H1 (cell line): Measurements from ENCODE around the gene BTG2. TPM values are rescaled to one million over a fixed set of nuclear protein-coding genes. Genes with fewer than 3 reads are reported as not detected.
A peak's percentile ranks its signal among the peaks of the same experiment; 100 is the strongest.

Experiments used
- CTCF ChIA-PET: fragments of 300-600 bp; sonication (Branson Sonifier 250); formaldehyde crosslinking; loops from one replicate; lab custom pipeline; 2021; ENCODE audit not compliant: partially characterized antibody; lab: Charles Lee
- POLR2A ChIA-PET: fragments of 300-600 bp; sonication (Branson Sonifier 250); formaldehyde crosslinking; loops from one replicate; lab custom pipeline; 2021; ENCODE audit warnings: inconsistent platforms; ENCODE audit not compliant: partially characterized antibody; lab: Charles Lee
- DNase-seq, 2 experiments: peaks; one replicate each; pipeline versions ENCODE4 v3.0.0 to v3.0.0-alpha.2; 2010 to 2022; ENCODE audit warnings: low spot score in 2 of 2, low read depth in 1 of 2, mixed read lengths in 1 of 2
- FAIRE-seq: peaks from 2 replicates; lab custom pipeline; 2011; peaks lifted over from hg19 to GRCh38; lab: Jason Lieb, UNC
- H2AFZ ChIP-seq: 2 replicates; pipeline ENCODE4 v1.8.1; 2012; ENCODE audit warnings: low read length, inconsistent platforms
- H2AK5ac ChIP-seq: 2 replicates; pipeline ENCODE4 v1.6.1; 2013; ENCODE audit warnings: low read depth, low read length
- H2BK120ac ChIP-seq: replicated peaks from 2 replicates; pipeline ENCODE3; 2013; ENCODE audit warnings: low read depth, low read length, inconsistent platforms
- H2BK12ac ChIP-seq: 2 replicates; pipeline ENCODE4 v1.6.1; 2013; ENCODE audit warnings: low read depth, low read length
- H2BK15ac ChIP-seq: 2 replicates; pipeline ENCODE4 v1.6.1; 2013; ENCODE audit warnings: low read length
- H2BK20ac ChIP-seq: 2 replicates; pipeline ENCODE4 v1.6.1; 2013; ENCODE audit warnings: low read length
- H2BK5ac ChIP-seq: 2 replicates; pipeline ENCODE4 v1.6.1; 2013; ENCODE audit warnings: low read depth, low read length
- H3K14ac ChIP-seq: 2 replicates; pipeline ENCODE4 v1.6.1; 2013; ENCODE audit warnings: inconsistent platforms; ENCODE audit not compliant: insufficient read length
- H3K18ac ChIP-seq: 2 replicates; pipeline ENCODE4 v1.6.1; 2013; ENCODE audit warnings: low read length; ENCODE audit errors: extremely low read depth
- H3K23ac ChIP-seq: 2 replicates; pipeline ENCODE4 v1.6.1; 2013; ENCODE audit warnings: inconsistent platforms; ENCODE audit not compliant: insufficient read length
- H3K23me2 ChIP-seq: 2 replicates; pipeline ENCODE4 v1.6.1; 2013; ENCODE audit warnings: low read depth, low read length
- H3K27ac ChIP-seq: 2 replicates; pipeline ENCODE4 v1.6.1; 2011; ENCODE audit warnings: low read depth, low read length, inconsistent platforms
- H3K27me3 ChIP-seq, 4 experiments: replicated peaks in 1 of 4; 1 replicate in 1 of 4; 2 replicates in 3 of 4; pipeline versions ENCODE4 v1.6.1 to v1.8.1; 2011 to 2013; ENCODE audit warnings: low read length in 3 of 4, mild to moderate bottlenecking in 3 of 4, inconsistent platforms in 2 of 4, mixed read lengths in 2 of 4, moderate library complexity in 1 of 4; ENCODE audit not compliant: control insufficient read depth in 3 of 4, insufficient read depth in 3 of 4; ENCODE audit errors: extremely low read depth in 1 of 4
- H3K36me3 ChIP-seq, 4 experiments: 2 replicates each; pipeline versions ENCODE4 v1.6.1 to v1.8.1; 2011 to 2013; ENCODE audit warnings: mild to moderate bottlenecking in 4 of 4, low read length in 3 of 4, moderate library complexity in 2 of 4, control low read depth in 1 of 4, inconsistent platforms in 1 of 4; ENCODE audit not compliant: insufficient read depth in 4 of 4, control insufficient read depth in 2 of 4
- H3K4ac ChIP-seq: replicated peaks from 2 replicates; pipeline ENCODE3; 2013; ENCODE audit warnings: low read length, low read depth, mixed read lengths, inconsistent platforms; ENCODE audit not compliant: insufficient read length
- H3K4me1 ChIP-seq, 4 experiments: replicated peaks in 1 of 4; 1 replicate in 1 of 4; 2 replicates in 3 of 4; pipeline versions ENCODE4 v1.6.1 to v1.8.1; 2011 to 2013; ENCODE audit warnings: low read length in 3 of 4, inconsistent platforms in 2 of 4, mixed read lengths in 1 of 4; ENCODE audit not compliant: insufficient read depth in 4 of 4, control insufficient read depth in 3 of 4
- H3K4me2 ChIP-seq, 2 experiments: 2 replicates each; pipeline versions ENCODE4 v1.6.1 to v1.8.1; 2011 to 2013; ENCODE audit warnings: low read depth in 2 of 2, low read length in 2 of 2, control low read depth in 1 of 2, inconsistent platforms in 1 of 2, mild to moderate bottlenecking in 1 of 2; ENCODE audit not compliant: insufficient read depth in 1 of 2
- H3K4me3 ChIP-seq, 4 experiments: fragments of 200-600, 300-600 bp in 1 of 4; sonication (generic), shearing (Covaris generic), sonication (Bioruptor Twin) in 1 of 4; 2 replicates each; pipeline versions ENCODE4 v1.5.1 to v1.8.1; 2011 to 2016; ENCODE audit warnings: low read length in 4 of 4, low read depth in 3 of 4, control low read depth in 2 of 4, inconsistent platforms in 2 of 4, mild to moderate bottlenecking in 2 of 4, mixed read lengths in 1 of 4, moderate library complexity in 1 of 4; ENCODE audit not compliant: insufficient read depth in 2 of 4; ENCODE audit errors: extremely low read depth in 1 of 4
- H3K56ac ChIP-seq: replicated peaks from 2 replicates; pipeline ENCODE3; 2013; ENCODE audit warnings: low read depth, mild to moderate bottlenecking, mixed read lengths, low read length, inconsistent platforms; ENCODE audit not compliant: insufficient read length
- H3K79me1 ChIP-seq: 2 replicates; pipeline ENCODE4 v1.6.1; 2013; ENCODE audit warnings: low read depth, low read length, control low read depth
- H3K79me2 ChIP-seq, 2 experiments: 2 replicates each; pipeline versions ENCODE4 v1.6.1 to v1.8.1; 2012 to 2013; ENCODE audit warnings: low read length in 2 of 2, mild to moderate bottlenecking in 2 of 2, inconsistent platforms in 1 of 2; ENCODE audit not compliant: insufficient read depth in 2 of 2, control insufficient read depth in 1 of 2
- H3K9ac ChIP-seq, 4 experiments: replicated peaks in 1 of 4; 1 replicate in 1 of 4; 2 replicates in 3 of 4; pipeline versions ENCODE4 v1.6.1 to v1.8.1; 2011 to 2013; ENCODE audit warnings: low read depth in 3 of 4, low read length in 3 of 4, control low read depth in 2 of 4, mild to moderate bottlenecking in 2 of 4, moderate library complexity in 2 of 4, inconsistent platforms in 1 of 4; ENCODE audit errors: extremely low read depth in 1 of 4
- H3K9me3 ChIP-seq, 2 experiments: 2 replicates each; pipeline versions ENCODE4 v1.6.1 to v1.8.1; 2012 to 2013; ENCODE audit warnings: mild to moderate bottlenecking in 2 of 2, moderate library complexity in 2 of 2, control low read depth in 1 of 2, inconsistent platforms in 1 of 2, low read depth in 1 of 2, low read length in 1 of 2, mixed read lengths in 1 of 2; ENCODE audit not compliant: insufficient read depth in 2 of 2
- H4K20me1 ChIP-seq, 2 experiments: replicated peaks in 1 of 2; 2 replicates each; pipeline versions ENCODE3 to v1.8.1; 2011 to 2013; ENCODE audit warnings: inconsistent platforms in 2 of 2, low read length in 2 of 2, mild to moderate bottlenecking in 1 of 2; ENCODE audit not compliant: insufficient read depth in 2 of 2, control insufficient read depth in 1 of 2
- H4K5ac ChIP-seq: 2 replicates; pipeline ENCODE4 v1.6.1; 2013; ENCODE audit warnings: low read length, low read depth, mixed read lengths, inconsistent platforms; ENCODE audit not compliant: insufficient read length
- H4K8ac ChIP-seq: 2 replicates; pipeline ENCODE4 v1.8.0; 2013; ENCODE audit warnings: mild to moderate bottlenecking, moderate library complexity, low read length, inconsistent platforms; ENCODE audit not compliant: insufficient read depth; ENCODE audit errors: extremely low read depth
- H4K91ac ChIP-seq: replicated peaks from 2 replicates; pipeline ENCODE3; 2013; ENCODE audit warnings: low read length, mixed read lengths, inconsistent platforms; ENCODE audit not compliant: insufficient read length
- CHD2 ChIP-seq: IDR thresholded peaks from 2 replicates; pipeline ENCODE4 v1.6.1; 2012; ENCODE audit warnings: low read length, improper control_type of control experiment
- RBBP5 ChIP-seq: IDR thresholded peaks from 2 replicates; pipeline ENCODE4 v1.7.1; 2012; ENCODE audit warnings: low read depth, mild to moderate bottlenecking, inconsistent platforms, low read length, moderate library complexity, borderline replicate concordance
- WGBS, 2 experiments: shearing (Covaris generic) in 1 of 2; methylation state at CpG; one replicate each; pipeline versions ENCODE4 v1.1.6 to v1.1.7; 2013 to 2015; ENCODE audit warnings: low lambda C conversion rate in 2 of 2, mixed read lengths in 2 of 2, inconsistent platforms in 1 of 2, low coverage in 1 of 2, missing lambda C conversion rate in 1 of 2; ENCODE audit not compliant: insufficient replicate concordance in 2 of 2, insufficient coverage in 1 of 2, insufficient read length in 1 of 2; ENCODE audit errors: extremely low coverage in 1 of 2, missing lambda C conversion rate in 1 of 2; 5-methylcytosine and 5-hydroxymethylcytosine counted together
- polyA plus RNA-seq, 7 experiments: library from polyadenylated mRNA; depleted of rRNA in 3 of 7; stranded (reverse) in 5 of 7; unstranded in 2 of 7; fragments of >200 nt in 5 of 7; fragments of 200-250 nt in 2 of 7; gene quantifications; 1 replicate in 5 of 7; 2 replicates in 1 of 7; 4 replicates in 1 of 7; pipeline versions ENCODE4 v1.2.1 to v1.2.3, GENCODE V29; 2011 to 2013; ENCODE audit warnings: missing spikeins in 2 of 7, mixed read lengths in 2 of 7
- total RNA-seq: library from RNA; stranded (reverse); fragmentation: NEBNext Ultra II Directional; extraction: Animal tissue kit (Norgen Biotek cat#: 25700); gene quantifications from 2 replicates; pipeline ENCODE4 v1.2.1, GENCODE V29; 2021

The BTG2 gene
- total and polyA plus RNA-seq, 2 of the 8 experiments (the other 6 are each of a cell fraction or from before 2014, with no cell fraction given), result 4.8 to 11.0 TPM

DNA sequence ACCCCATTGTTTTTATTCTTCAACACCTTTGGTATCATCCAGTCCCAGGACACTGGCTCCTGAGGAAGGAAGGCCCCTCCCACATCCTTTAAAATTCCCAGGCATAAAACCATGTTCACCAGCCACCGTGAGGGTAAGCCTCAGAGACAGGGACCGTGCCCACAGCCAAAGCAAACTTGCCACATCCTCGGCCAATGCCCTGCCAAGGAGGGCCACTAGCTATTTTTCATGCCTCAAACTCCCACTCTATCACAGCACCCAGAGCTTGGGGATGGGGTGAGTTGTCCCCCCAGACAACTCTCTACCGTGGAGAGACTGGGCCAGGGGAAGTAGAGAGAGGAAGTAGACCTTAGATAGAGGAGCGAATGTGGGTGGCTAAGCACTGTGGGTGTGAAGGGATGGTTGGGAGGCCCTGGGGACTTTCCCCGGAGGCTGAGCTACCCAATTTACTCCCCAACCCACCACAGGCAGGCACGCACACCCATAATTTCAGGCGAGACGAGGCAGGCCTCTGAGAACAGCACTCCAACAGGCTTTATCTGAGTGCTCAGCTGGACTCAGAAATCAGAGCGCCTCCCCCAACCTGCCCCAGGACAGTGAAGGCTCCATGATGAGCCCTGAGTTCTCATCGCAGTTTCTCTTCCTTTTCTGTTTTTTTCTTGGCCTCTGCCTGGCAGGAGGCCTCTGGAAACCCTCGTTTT is 15.9 kb upstream of the BTG2 start:
- H3K14ac ChIP-seq, result no peak overlapping the region
- peaks cover 0 to 20% (median 13%) of the 10 kb centered on the region in 4 experiments; a peak in 4 of 7 replicates for H3K27me3 ChIP-seq
- POLR2A ChIA-PET, result interaction anchor here (0.9 to 2.6 kb wide), 5 partner anchors 8 to 38 kb away, joined by 3 to 8 read pairs (median 4); no protein-coding TSS in a partner anchor
- DNase-seq, result no peak
- H3K9ac ChIP-seq, result peak overlapping the region in 1 of 4 experiments; percentile 69; a peak in 1 of 7 replicates
- peak overlapping the region; percentile 65; the same call in 1 of the 2 replicates for H2AK5ac ChIP-seq
- no peak overlapping the region for H3K4me3 ChIP-seq
- H3K79me2 ChIP-seq, result no peaks in the 10 kb centered on the region
- H2BK20ac ChIP-seq, result 0 out of 2 replicates have a peak overlapping the region, but pooled peaks have one; percentile 7
- H3K36me3 ChIP-seq, result no peaks in the 10 kb centered on the region
- H3K56ac ChIP-seq, result no peak overlapping the region
- no peak overlapping the region for H3K18ac ChIP-seq
- H4K5ac ChIP-seq, result no peak overlapping the region
- H3K23ac ChIP-seq, result no peak overlapping the region
- H3K9me3 ChIP-seq, result no peaks in the 10 kb centered on the region
- FAIRE-seq, result no peak
- peak overlapping the region; percentile 60 for H4K8ac ChIP-seq
- peak overlapping the region; percentile 52; the same call in 1 of the 2 replicates for H2BK12ac ChIP-seq
- no peak overlapping the region for H2BK5ac ChIP-seq
- TF ChIP-seq CHD2, result no peak
- 0 out of 2 replicates have a peak, but pooled peaks have one; percentile 16 for TF ChIP-seq RBBP5
- TF ChIP-seq, all 59 proteins: peak for 1
- Histone ChIP-seq H3K27ac (0 out of 2 replicates have a peak overlapping the region, but pooled peaks have one; percentile 49), H3K4me2 (peak overlapping the region in 1 of 2 experiments; percentile 75; a peak in 1 of 4 replicates), H3K4me1 (peaks cover 15 to 34% (median 22%) of the 10 kb centered on the region in 4 experiments), H4K20me1 (no peaks in the 10 kb centered on the region), H3K4ac (no peak overlapping the region), H3K79me1 (no peaks in the 10 kb centered on the region), H4K91ac (no peak overlapping the region), H2BK15ac (peak overlapping the region; percentile 0; the same call in 1 of the 2 replicates), H3K23me2 (no peaks in the 10 kb centered on the region; the same call in 1 of the 2 replicates), H2AFZ (no peak overlapping the region; the same call in 1 of the 2 replicates), H2BK120ac (no peak overlapping the region)
- CTCF ChIA-PET, result interaction anchor here (0.6 to 39.0 kb wide), 11 partner anchors 8 to 1212 kb away, joined by 3 to 785 read pairs (median 5); no protein-coding TSS in a partner anchor
- 66% methylated on average over 12 of the region's 12 CpGs; no CpG with 5 or more reads in 1 of the 2 experiments for WGBS, 2 experiments
